IMR-90 (cell line): Measurements from ENCODE around the gene THAP2. TPM values are rescaled to one million over a fixed set of nuclear protein-coding genes. Genes with fewer than 3 reads are reported as not detected.
"Not testable (repeated sequence)": the region's sequence is repeated elsewhere in the genome, so short reads cannot be mapped to it uniquely, and the experiment has no call there.

Experiments
- ATAC-seq: fragments of 200-7000 bp; cut with Tn5 transposase; 2 replicates; pipeline ENCODE4 v1.9.1; 2020; ENCODE audit warnings: low read depth, mild to moderate bottlenecking, moderate library complexity
- BruUV-seq: library from RNA; stranded (reverse); fragments of 400-500 nt; replicated peaks from 2 replicates; lab custom pipeline; 2021; lab: Mats Ljungman, UMichigan
- CTCF ChIA-PET: fragments of 300-600 bp; formaldehyde crosslinking; extraction: SDS; loops from one replicate; lab custom pipeline; 2021; ENCODE audit warnings: antibody characterized with exemption; lab: Yijun Ruan, JAX
- POLR2A ChIA-PET: fragments of 300-600 bp; sonication (Branson Sonifier 250); formaldehyde crosslinking; loops from one replicate; lab custom pipeline; 2022; ENCODE audit warnings: antibody characterized with exemption; ENCODE audit not compliant: unreplicated experiment; lab: Charles Lee
- DNase-seq: peaks from one replicate; pipeline ENCODE4 v3.0.0; 2013
- H2AFZ ChIP-seq: replicated peaks from 2 replicates; pipeline ENCODE3; 2013; ENCODE audit warnings: low read length, mild to moderate bottlenecking; ENCODE audit not compliant: poor library complexity
- H2AK5ac ChIP-seq: 2 replicates; pipeline ENCODE4 v1.6.1; 2013; ENCODE audit warnings: low read depth, low read length, inconsistent platforms
- H2AK9ac ChIP-seq: replicated peaks from 2 replicates; pipeline ENCODE3; 2013; ENCODE audit warnings: mild to moderate bottlenecking, low read depth, low read length, moderate library complexity; ENCODE audit not compliant: poor library complexity
- H2BK120ac ChIP-seq: 2 replicates; pipeline ENCODE4 v1.6.1; 2013; ENCODE audit warnings: low read depth, low read length, inconsistent platforms
- H2BK15ac ChIP-seq: 3 replicates; pipeline ENCODE4 v1.6.1; 2013; ENCODE audit warnings: low read depth, low read length, inconsistent platforms
- H2BK20ac ChIP-seq: 2 replicates; pipeline ENCODE4 v1.6.1; 2013; ENCODE audit warnings: low read depth, mild to moderate bottlenecking, inconsistent platforms, low read length, moderate library complexity
- H2BK5ac ChIP-seq: 2 replicates; pipeline ENCODE4 v1.6.1; 2013; ENCODE audit warnings: mild to moderate bottlenecking, low read depth, low read length, inconsistent platforms; ENCODE audit not compliant: poor library complexity, severe bottlenecking
- H3K14ac ChIP-seq: replicated peaks from 2 replicates; pipeline ENCODE4 v1.6.1; 2013; ENCODE audit warnings: low read depth, low read length, inconsistent platforms
- H3K18ac ChIP-seq: 2 replicates; pipeline ENCODE4 v1.6.1; 2013; ENCODE audit warnings: low read depth, low read length, control low read depth
- H3K23ac ChIP-seq: 2 replicates; pipeline ENCODE4 v1.6.1; 2013; ENCODE audit warnings: low read depth, low read length, inconsistent platforms
- H3K27ac ChIP-seq: 2 replicates; pipeline ENCODE4 v1.5.1; 2013; ENCODE audit warnings: mild to moderate bottlenecking, control low read depth, low read length; ENCODE audit not compliant: insufficient read depth
- H3K27me3 ChIP-seq: 2 replicates; pipeline ENCODE4 v1.6.1; 2013; ENCODE audit warnings: low read length; ENCODE audit not compliant: control insufficient read depth, insufficient read depth
- H3K36me3 ChIP-seq: 2 replicates; pipeline ENCODE4 v1.6.1; 2013; ENCODE audit warnings: low read length, mixed read lengths; ENCODE audit not compliant: control insufficient read depth, insufficient read depth
- H3K4ac ChIP-seq: 2 replicates; pipeline ENCODE4 v1.6.1; 2013; ENCODE audit warnings: low read depth, low read length, inconsistent platforms
- H3K4me1 ChIP-seq: 2 replicates; pipeline ENCODE4 v1.6.1; 2013; ENCODE audit warnings: low read length, mixed read lengths; ENCODE audit not compliant: control insufficient read depth, insufficient read depth
- H3K4me2 ChIP-seq: 2 replicates; pipeline ENCODE4 v1.6.1; 2013; ENCODE audit warnings: low read depth, mild to moderate bottlenecking, control low read depth, low read length, moderate library complexity
- H3K4me3 ChIP-seq: 2 replicates; pipeline ENCODE4 v1.5.1; 2013; ENCODE audit warnings: low read depth, mild to moderate bottlenecking, control low read depth, low read length, moderate library complexity; ENCODE audit not compliant: insufficient read depth
- H3K56ac ChIP-seq: 2 replicates; pipeline ENCODE4 v1.6.1; 2013; ENCODE audit warnings: low read length, inconsistent platforms; ENCODE audit not compliant: insufficient read depth; ENCODE audit errors: extremely low read depth
- H3K79me1 ChIP-seq, 2 experiments: 2 replicates each; pipeline ENCODE4 v1.6.1; 2013; ENCODE audit warnings: low read length in 2 of 2, inconsistent platforms in 1 of 2, low read depth in 1 of 2
- H3K9ac ChIP-seq: 2 replicates; pipeline ENCODE4 v1.6.1; 2013; ENCODE audit warnings: low read depth, low read length, control low read depth
- H3K9me1 ChIP-seq: 2 replicates; pipeline ENCODE4 v1.6.1; 2013; ENCODE audit warnings: low read length, inconsistent platforms; ENCODE audit not compliant: insufficient read depth
- H3K9me3 ChIP-seq: 2 replicates; pipeline ENCODE4 v1.6.1; 2013; ENCODE audit warnings: low read length; ENCODE audit not compliant: control insufficient read depth, insufficient read depth
- H4K20me1 ChIP-seq: 2 replicates; pipeline ENCODE4 v1.6.1; 2013; ENCODE audit warnings: low read length, inconsistent platforms; ENCODE audit not compliant: insufficient read depth
- H4K5ac ChIP-seq: 2 replicates; pipeline ENCODE4 v1.6.1; 2013; ENCODE audit warnings: mild to moderate bottlenecking, low read depth, low read length, control low read depth
- H4K8ac ChIP-seq, 2 experiments: 2 replicates each; pipeline ENCODE4 v1.6.1; 2013; ENCODE audit warnings: low read depth in 2 of 2, low read length in 2 of 2, control low read depth in 1 of 2, inconsistent platforms in 1 of 2
- H4K91ac ChIP-seq: 2 replicates; pipeline ENCODE4 v1.6.1; 2013; ENCODE audit warnings: low read depth, low read length, inconsistent platforms; ENCODE audit not compliant: insufficient read depth
- BHLHE40 ChIP-seq: fragments of 150-350 bp; IDR thresholded peaks from 2 replicates; pipeline ENCODE4 v1.6.1; 2016; ENCODE audit warnings: mild to moderate bottlenecking, low read depth, low read length
- CEBPB ChIP-seq: IDR thresholded peaks from 2 replicates; pipeline ENCODE4 v1.6.1; 2012; ENCODE audit warnings: low read depth, low read length, improper control_type of control experiment
- FOS ChIP-seq: fragments of 150-350 bp; IDR thresholded peaks from 2 replicates; pipeline ENCODE4 v1.6.1; 2016; ENCODE audit warnings: low read depth, low read length
- MAFK ChIP-seq: IDR thresholded peaks from 2 replicates; pipeline ENCODE4 v1.6.1; 2012; ENCODE audit warnings: low read depth, low read length, improper control_type of control experiment
- MXI1 ChIP-seq: IDR thresholded peaks from 2 replicates; pipeline ENCODE4 v1.6.1; 2012; ENCODE audit warnings: low read depth, mild to moderate bottlenecking, low read length, moderate library complexity, borderline replicate concordance
- POLR2A ChIP-seq: IDR thresholded peaks from 2 replicates; pipeline ENCODE4 v1.6.1; 2012; ENCODE audit warnings: mild to moderate bottlenecking, low read depth, low read length
- RFX5 ChIP-seq: IDR thresholded peaks from 2 replicates; pipeline ENCODE4 v1.8.0; 2012; ENCODE audit warnings: low read depth, mild to moderate bottlenecking, low read length, moderate library complexity
- WGBS, 2 experiments: methylation state at CpG; one replicate each; pipeline versions ENCODE4 v1.1.5 to v1.1.7; 2013; ENCODE audit warnings: missing lambda C conversion rate in 2 of 2; ENCODE audit not compliant: insufficient read length in 1 of 2; ENCODE audit errors: extremely low coverage in 2 of 2; 5-methylcytosine and 5-hydroxymethylcytosine counted together
- dilution Hi-C: fragments of 300-500 bp; cut with HindIII; formaldehyde crosslinking; loops from one replicate; pipeline ENCODE4 v1.14.3; 2018; ENCODE audit warnings: low sequenced_read_pairs; ENCODE audit not compliant: unreplicated experiment
- in situ Hi-C: fragments of 300-500 bp; cut with MboI; formaldehyde crosslinking; loops from 3 replicates; pipeline ENCODE4 v1.14.3; 2019; ENCODE audit warnings: low sequenced_read_pairs, inconsistent platforms, mixed read lengths
- intact Hi-C: fragments of 100-400 bp; cut with micrococcal nuclease; formaldehyde crosslinking; loops from 2 replicates; pipeline ENCODE4 v1.10.0; 2022
- polyA plus RNA-seq, 3 experiments: library from polyadenylated mRNA; depleted of rRNA; stranded (reverse); fragments of >200 nt; gene quantifications; 2 replicates each; pipeline ENCODE4 v1.2.3, GENCODE V29; 2012; ENCODE audit warnings: low replicate concordance in 1 of 3
- total RNA-seq: library from RNA; depleted of rRNA; stranded (reverse); fragments of >200 nt; gene quantifications from 2 replicates; pipeline ENCODE4 v1.2.3, GENCODE V29; 2012
- TF ChIP-seq, protein P1 (sequence below): fragments of 150-350 bp; IDR thresholded peaks from 2 replicates; pipeline ENCODE4 v1.6.1; 2016; ENCODE audit warnings: low read depth, mild to moderate bottlenecking, low read length, moderate library complexity, borderline replicate concordance

The THAP2 gene
- total and polyA plus RNA-seq, 2 of the 4 experiments (the other 2 are of a cell fraction), result 1.4 to 2.5 TPM

DNA sequence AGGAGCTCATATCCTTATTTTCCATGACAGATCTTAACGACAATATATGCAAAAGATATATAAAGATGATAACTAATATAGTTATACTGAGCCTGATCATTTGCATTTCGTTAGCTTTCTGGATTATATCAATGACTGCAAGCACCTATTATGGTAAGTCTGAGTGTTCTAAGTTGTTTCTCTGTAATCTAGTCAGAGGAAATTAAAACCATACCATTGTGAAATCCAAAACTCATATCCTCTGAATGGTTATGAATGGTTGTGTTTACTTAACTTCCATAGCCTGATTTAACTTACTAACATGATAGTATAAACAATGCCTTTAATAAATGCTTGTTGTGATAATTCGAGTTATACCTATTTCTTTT lies 22.5 kb downstream of the THAP2 start:
- Histone ChIP-seq H2AK5ac (no peak overlapping the region), H3K4me2 (peak overlapping the region; percentile 80), H3K14ac (peak overlapping the region; percentile 64), H3K27ac (no peak overlapping the region), H3K27me3 (no peaks in the 10 kb centered on the region), H2BK20ac (no peak overlapping the region), H3K9me1 (no peaks in the 10 kb centered on the region), H4K91ac (0 out of 2 replicates have a peak overlapping the region, but pooled peaks have one; percentile 43), H3K56ac (peak overlapping the region; percentile 60), H4K8ac (peak overlapping the region; percentile 4 to 74; a peak in 3 of 4 replicates), H2AK9ac (no peak overlapping the region), H3K18ac (peak overlapping the region; percentile 24), H3K9ac (peak overlapping the region; percentile 20), H2BK120ac (peak overlapping the region; percentile 55; the same call in 1 of the 2 replicates), H4K20me1 (no peaks in the 10 kb centered on the region), H3K4me3 (peak overlapping the region; percentile 78), H2BK5ac (peak overlapping the region; percentile 80), H3K9me3 (no peaks in the 10 kb centered on the region), H3K4me1 (peaks cover 1% of the 10 kb centered on the region; the same call in 1 of the 2 replicates), H2BK15ac (no peak overlapping the region), H3K23ac (peak overlapping the region; percentile 66; the same call in 1 of the 2 replicates), H4K5ac (no peak overlapping the region), H2AFZ (no peak overlapping the region), H3K79me1 (peaks cover 4 to 14% of the 10 kb centered on the region in 2 experiments; a peak in 3 of 4 replicates), H3K4ac (peak overlapping the region; percentile 73; the same call in 1 of the 2 replicates), H3K36me3 (no peaks in the 10 kb centered on the region)
- no CpG with 5 or more reads among the region's 3 CpGs for WGBS, 2 experiments
- TF ChIP-seq MAFK, result no peak
- no peak for TF ChIP-seq FOS
- TF ChIP-seq BHLHE40, result no peak
- TF ChIP-seq RFX5, result no peak
- peak; percentile 73 for TF ChIP-seq CEBPB
- TF ChIP-seq MXI1, result no peak
- TF ChIP-seq, protein P1, sequence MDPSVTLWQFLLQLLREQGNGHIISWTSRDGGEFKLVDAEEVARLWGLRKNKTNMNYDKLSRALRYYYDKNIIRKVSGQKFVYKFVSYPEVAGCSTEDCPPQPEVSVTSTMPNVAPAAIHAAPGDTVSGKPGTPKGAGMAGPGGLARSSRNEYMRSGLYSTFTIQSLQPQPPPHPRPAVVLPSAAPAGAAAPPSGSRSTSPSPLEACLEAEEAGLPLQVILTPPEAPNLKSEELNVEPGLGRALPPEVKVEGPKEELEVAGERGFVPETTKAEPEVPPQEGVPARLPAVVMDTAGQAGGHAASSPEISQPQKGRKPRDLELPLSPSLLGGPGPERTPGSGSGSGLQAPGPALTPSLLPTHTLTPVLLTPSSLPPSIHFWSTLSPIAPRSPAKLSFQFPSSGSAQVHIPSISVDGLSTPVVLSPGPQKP, result no peak
- no peak for TF ChIP-seq POLR2A
- ATAC-seq (peak; percentile 3), DNase-seq (peak; percentile 19)
- in situ Hi-C loops (no loop called here), dilution Hi-C loops (no loop called here), intact Hi-C loops (loop anchor here (1.0 kb wide), 1 partner anchor 22 kb away; the partner anchor contains the start of gene THAP2)
- ChIA-PET CTCF (interaction anchor here (0.8 to 1.1 kb wide), 2 partner anchors 60 to 252 kb away, joined by 6 to 11 read pairs; no protein-coding TSS in a partner anchor), POLR2A (interaction anchor here (1.0 kb wide), 1 partner anchor 17 kb away, joined by 3 read pairs; no protein-coding TSS in a partner anchor)
- no TSS peak for BruUV-seq

DNA sequence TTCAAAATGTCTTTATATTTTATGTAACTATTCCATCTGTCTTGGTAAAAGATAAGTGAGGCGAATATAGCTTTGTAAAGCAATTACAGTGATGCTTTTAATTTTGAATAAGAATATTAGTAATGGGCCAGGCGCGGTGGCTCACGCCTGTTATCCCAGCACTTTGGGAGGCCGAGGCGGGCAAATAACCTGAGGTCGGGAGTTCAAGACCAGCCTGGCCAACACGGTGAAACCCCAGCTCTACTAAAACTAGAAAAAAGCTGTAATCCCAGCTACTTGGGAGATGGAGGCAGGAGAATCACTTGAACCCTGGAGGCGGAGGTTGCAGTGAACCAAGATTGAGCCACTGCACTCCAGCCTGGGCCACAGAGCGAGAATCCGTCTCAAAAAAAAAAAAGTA lies 23.1 kb downstream of the THAP2 start:
- H4K91ac ChIP-seq, dilution Hi-C loops, H2AK5ac ChIP-seq, in situ Hi-C loops, H3K23ac ChIP-seq, H3K9me1 ChIP-seq, H3K27me3 ChIP-seq, BruUV-seq, ATAC-seq, H2AFZ ChIP-seq, H3K4me1 ChIP-seq, H2BK120ac ChIP-seq, H3K36me3 ChIP-seq, intact Hi-C loops, H3K18ac ChIP-seq, H4K5ac ChIP-seq, H3K27ac ChIP-seq, H3K14ac ChIP-seq, H4K20me1 ChIP-seq, POLR2A ChIA-PET, H2AK9ac ChIP-seq, H3K9ac ChIP-seq, H3K56ac ChIP-seq, H2BK15ac ChIP-seq, DNase-seq, H2BK20ac ChIP-seq, H3K4me3 ChIP-seq, H3K9me3 ChIP-seq: not testable (repeated sequence)
- peak overlapping the region; percentile 33; the same call in 1 of the 2 replicates for H3K4ac ChIP-seq
- CTCF ChIA-PET, result interaction anchor here (1.1 kb wide), 1 partner anchor 60 kb away, joined by 11 read pairs; no protein-coding TSS in a partner anchor
- peak overlapping the region; percentile 32 for H2BK5ac ChIP-seq
- no CpG with 5 or more reads among the region's 11 CpGs for WGBS, 2 experiments
- H4K8ac ChIP-seq, result peak overlapping the region in 1 of 2 experiments; percentile 56; a peak in 1 of 4 replicates
- H3K79me1 ChIP-seq, result peaks cover 4 to 14% of the 10 kb centered on the region in 2 experiments; a peak in 3 of 4 replicates
- peak overlapping the region; percentile 80 for H3K4me2 ChIP-seq
